ENCODE results near the gene DAGLA.
A peak's percentile ranks its signal among the peaks of the same experiment; 100 is the strongest.

Gene DAGLA

GRCh38 chr11:61775106-61775505 is 94.9 kb downstream of the DAGLA start:
- H3K9me3 ChIP-seq (replicated peaks; ENCODE audit: insufficient read depth, low read length): no peaks in the 10 kb centered on the region
- H4K20me1 ChIP-seq (ENCODE audit: insufficient read depth, low read length): no peaks in the 10 kb centered on the region
- no peak overlapping the region for H3K4me2 ChIP-seq (ENCODE audit: low read depth, low read length)
- no peak overlapping the region for H2AFZ ChIP-seq (ENCODE audit: low read length)
- no peaks in the 10 kb centered on the region for H3K79me2 ChIP-seq (ENCODE audit: low read length)
- peaks cover 26% of the 10 kb centered on the region for H3K27me3 ChIP-seq (replicated peaks; ENCODE audit: insufficient read depth, low read length)
- H3F3A ChIP-seq (ENCODE audit: insufficient read depth, low read length): no peaks in the 10 kb centered on the region
- no peaks in the 10 kb centered on the region for H3K9me2 ChIP-seq (replicated peaks; ENCODE audit: insufficient read depth, low read length)
- H3K4me3 ChIP-seq (ENCODE audit: low read length): no peak overlapping the region
- no peaks in the 10 kb centered on the region for H3K4me1 ChIP-seq (ENCODE audit: low read length)
- no peak for DNase-seq
- TF ChIP-seq EZH2 (optimal IDR thresholded peaks at IDR 0.05; ENCODE audit: low read depth, low read length): no peak
- TF ChIP-seq EZH2phosphoT487 (IDR thresholded peaks at IDR 0.05; ENCODE audit: low read length): no peak
- TF ChIP-seq, protein P1, sequence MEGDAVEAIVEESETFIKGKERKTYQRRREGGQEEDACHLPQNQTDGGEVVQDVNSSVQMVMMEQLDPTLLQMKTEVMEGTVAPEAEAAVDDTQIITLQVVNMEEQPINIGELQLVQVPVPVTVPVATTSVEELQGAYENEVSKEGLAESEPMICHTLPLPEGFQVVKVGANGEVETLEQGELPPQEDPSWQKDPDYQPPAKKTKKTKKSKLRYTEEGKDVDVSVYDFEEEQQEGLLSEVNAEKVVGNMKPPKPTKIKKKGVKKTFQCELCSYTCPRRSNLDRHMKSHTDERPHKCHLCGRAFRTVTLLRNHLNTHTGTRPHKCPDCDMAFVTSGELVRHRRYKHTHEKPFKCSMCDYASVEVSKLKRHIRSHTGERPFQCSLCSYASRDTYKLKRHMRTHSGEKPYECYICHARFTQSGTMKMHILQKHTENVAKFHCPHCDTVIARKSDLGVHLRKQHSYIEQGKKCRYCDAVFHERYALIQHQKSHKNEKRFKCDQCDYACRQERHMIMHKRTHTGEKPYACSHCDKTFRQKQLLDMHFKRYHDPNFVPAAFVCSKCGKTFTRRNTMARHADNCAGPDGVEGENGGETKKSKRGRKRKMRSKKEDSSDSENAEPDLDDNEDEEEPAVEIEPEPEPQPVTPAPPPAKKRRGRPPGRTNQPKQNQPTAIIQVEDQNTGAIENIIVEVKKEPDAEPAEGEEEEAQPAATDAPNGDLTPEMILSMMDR (IDR thresholded peaks at IDR 0.05; ENCODE audit: low read length): no peak
- no peak overlapping the region for H3K9ac ChIP-seq (ENCODE audit: low read length)
- no peaks in the 10 kb centered on the region for H3K36me3 ChIP-seq (replicated peaks; ENCODE audit: insufficient read depth, low read length)
- no peak overlapping the region for H3K27ac ChIP-seq (ENCODE audit: low read length)

DNA sequence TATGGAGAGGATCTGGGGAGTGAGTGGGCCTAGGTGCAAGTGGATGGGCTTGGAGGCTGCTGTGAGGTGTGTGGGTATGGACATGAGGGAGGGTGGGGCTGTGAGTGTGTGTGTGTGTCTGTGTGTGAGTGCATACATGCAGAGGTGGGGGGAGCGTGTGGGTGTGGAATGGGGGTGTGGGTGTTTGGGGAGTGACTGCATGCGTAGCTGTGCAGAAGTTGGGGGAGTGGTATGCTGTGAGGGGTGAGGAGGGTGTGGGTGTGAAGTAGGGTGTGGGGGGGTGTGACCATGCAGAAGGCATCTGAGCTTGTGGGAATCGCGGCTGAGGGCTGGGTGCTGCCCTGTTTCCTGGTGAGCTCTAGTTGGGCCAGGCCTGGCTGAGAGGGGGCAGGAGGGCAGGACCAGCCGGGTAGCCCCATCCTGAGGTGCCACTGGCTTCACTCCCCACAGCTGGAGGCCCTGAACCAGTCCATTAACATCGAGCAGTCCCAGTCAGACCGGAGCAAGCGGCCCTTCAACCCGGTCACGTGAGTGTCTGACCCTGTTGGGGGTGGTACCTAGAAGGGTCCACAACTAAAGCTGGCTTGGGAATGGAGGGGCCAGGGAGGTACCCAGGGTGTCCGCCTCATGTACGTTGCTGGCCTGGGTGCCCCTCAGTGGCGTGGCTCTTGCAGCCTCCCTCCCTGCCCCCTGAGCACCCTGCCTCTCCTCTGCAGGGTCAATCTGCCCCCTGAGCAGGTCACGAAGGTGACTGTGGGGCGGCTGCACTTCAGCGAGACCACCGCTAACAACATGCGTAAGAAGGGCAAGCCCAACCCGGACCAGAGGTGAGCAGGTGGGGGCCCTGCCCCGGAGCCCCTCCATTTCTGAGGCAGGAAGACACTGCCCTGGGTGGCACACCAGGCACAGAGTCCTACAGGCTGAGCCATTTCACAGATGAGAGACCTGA is 95.7 kb downstream of the DAGLA start:
- TF ChIP-seq EZH2 (optimal IDR thresholded peaks at IDR 0.05; ENCODE audit: low read depth, low read length) (no peak), EZH2phosphoT487 (IDR thresholded peaks at IDR 0.05; ENCODE audit: low read length) (no peak)
- TF ChIP-seq, protein P1 (IDR thresholded peaks at IDR 0.05; ENCODE audit: low read length): no peak
- no peak for DNase-seq
- Histone ChIP-seq H3K9ac (ENCODE audit: low read length) (no peak overlapping the region), H3K27me3 (replicated peaks; ENCODE audit: insufficient read depth, low read length) (peaks cover 22% of the 10 kb centered on the region), H3K36me3 (replicated peaks; ENCODE audit: insufficient read depth, low read length) (no peaks in the 10 kb centered on the region), H3F3A (ENCODE audit: insufficient read depth, low read length) (no peaks in the 10 kb centered on the region), H2AFZ (ENCODE audit: low read length) (no peak overlapping the region), H3K79me2 (ENCODE audit: low read length) (no peaks in the 10 kb centered on the region), H3K4me1 (ENCODE audit: low read length) (no peaks in the 10 kb centered on the region), H3K9me2 (replicated peaks; ENCODE audit: insufficient read depth, low read length) (no peaks in the 10 kb centered on the region), H3K4me3 (ENCODE audit: low read length) (no peak overlapping the region), H3K27ac (ENCODE audit: low read length) (no peak overlapping the region), H3K4me2 (ENCODE audit: low read depth, low read length) (no peak overlapping the region), H3K9me3 (replicated peaks; ENCODE audit: insufficient read depth, low read length) (no peaks in the 10 kb centered on the region), H4K20me1 (ENCODE audit: insufficient read depth, low read length) (no peaks in the 10 kb centered on the region)

DNA sequence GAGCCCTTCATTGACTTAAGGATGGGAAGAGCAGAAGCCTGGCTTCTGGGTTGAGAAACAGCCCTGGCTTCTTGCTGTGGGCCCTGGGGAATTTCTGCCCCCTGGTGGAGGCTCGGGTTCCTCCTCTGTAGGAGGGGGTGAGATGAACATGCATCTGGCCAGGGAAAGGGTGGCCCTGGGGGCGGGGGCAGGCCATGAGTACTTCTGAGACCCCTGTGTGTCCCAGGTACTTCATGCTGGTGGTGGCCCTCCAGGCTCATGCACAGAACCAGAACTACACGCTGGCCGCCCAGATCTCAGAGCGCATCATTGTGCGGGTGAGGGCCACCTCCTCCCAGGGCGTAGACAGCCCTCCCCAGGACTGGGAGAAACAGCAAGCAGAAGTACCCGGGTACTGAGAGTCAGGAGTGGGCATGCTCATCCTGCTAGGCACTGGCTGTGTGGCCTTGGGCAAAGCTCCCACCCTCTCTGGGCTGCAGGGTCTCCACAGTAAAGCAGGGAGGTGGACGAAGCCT is 96.4 kb downstream of the DAGLA start:
- Histone ChIP-seq H3F3A (ENCODE audit: insufficient read depth, low read length) (no peaks in the 10 kb centered on the region), H3K4me3 (ENCODE audit: low read length) (no peak overlapping the region), H3K4me2 (ENCODE audit: low read depth, low read length) (no peak overlapping the region), H3K27me3 (replicated peaks; ENCODE audit: insufficient read depth, low read length) (peaks cover 14% of the 10 kb centered on the region), H3K9me3 (replicated peaks; ENCODE audit: insufficient read depth, low read length) (no peaks in the 10 kb centered on the region), H3K36me3 (replicated peaks; ENCODE audit: insufficient read depth, low read length) (no peaks in the 10 kb centered on the region), H3K9ac (ENCODE audit: low read length) (no peak overlapping the region), H3K79me2 (ENCODE audit: low read length) (no peaks in the 10 kb centered on the region), H3K27ac (ENCODE audit: low read length) (no peak overlapping the region), H2AFZ (ENCODE audit: low read length) (no peak overlapping the region), H3K9me2 (replicated peaks; ENCODE audit: insufficient read depth, low read length) (no peaks in the 10 kb centered on the region), H3K4me1 (ENCODE audit: low read length) (no peaks in the 10 kb centered on the region), H4K20me1 (ENCODE audit: insufficient read depth, low read length) (no peaks in the 10 kb centered on the region)
- TF ChIP-seq, protein P1 (IDR thresholded peaks at IDR 0.05; ENCODE audit: low read length): peak; percentile 75
- no peak for TF ChIP-seq EZH2 (optimal IDR thresholded peaks at IDR 0.05; ENCODE audit: low read depth, low read length)
- TF ChIP-seq EZH2phosphoT487 (IDR thresholded peaks at IDR 0.05; ENCODE audit: low read length): no peak
- peak; percentile 42 for DNase-seq

Data from MM.1S (cell line).